ENCODE results near the gene SLC44A2. TPM values are rescaled to one million over a fixed set of nuclear protein-coding genes. Genes with fewer than 3 reads are reported as not detected.

The SLC44A2 gene
- total and polyA plus RNA-seq, 2 experiments from 2014 or later, result 43.2 to 65.0 TPM

DNA sequence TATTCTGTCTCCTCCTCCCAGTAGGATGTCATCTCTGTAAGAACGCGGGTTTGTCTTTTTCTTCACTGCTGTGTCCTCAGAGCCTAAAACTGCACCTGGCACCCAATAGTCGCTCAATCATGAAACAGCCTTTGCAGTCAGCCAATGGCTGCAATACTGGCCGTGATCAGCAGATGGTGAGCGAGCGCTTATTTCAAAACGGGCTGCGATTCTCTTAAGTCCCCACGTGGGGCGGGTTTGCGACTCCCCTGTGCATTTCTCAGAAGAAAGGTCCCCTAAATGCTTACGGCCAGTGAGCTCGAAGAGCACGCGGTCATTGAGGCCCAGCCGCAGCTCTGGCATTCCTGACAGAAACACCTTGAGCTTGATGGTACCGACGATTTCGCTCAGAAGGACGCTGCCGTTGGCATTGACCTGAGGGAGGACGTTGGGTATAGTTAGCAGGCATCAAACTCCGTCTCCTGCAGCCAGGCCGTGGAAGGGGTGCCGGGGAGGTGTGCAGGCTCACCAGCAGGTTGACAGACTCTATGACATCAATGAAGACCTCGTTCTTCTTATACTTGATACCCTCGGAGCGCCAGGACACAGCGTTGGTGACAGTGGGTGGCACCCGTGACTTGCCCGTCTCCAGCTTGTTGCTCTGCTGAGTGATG is 44.2 kb upstream of the SLC44A2 start (continued):
- TF ChIP-seq, protein P1, sequence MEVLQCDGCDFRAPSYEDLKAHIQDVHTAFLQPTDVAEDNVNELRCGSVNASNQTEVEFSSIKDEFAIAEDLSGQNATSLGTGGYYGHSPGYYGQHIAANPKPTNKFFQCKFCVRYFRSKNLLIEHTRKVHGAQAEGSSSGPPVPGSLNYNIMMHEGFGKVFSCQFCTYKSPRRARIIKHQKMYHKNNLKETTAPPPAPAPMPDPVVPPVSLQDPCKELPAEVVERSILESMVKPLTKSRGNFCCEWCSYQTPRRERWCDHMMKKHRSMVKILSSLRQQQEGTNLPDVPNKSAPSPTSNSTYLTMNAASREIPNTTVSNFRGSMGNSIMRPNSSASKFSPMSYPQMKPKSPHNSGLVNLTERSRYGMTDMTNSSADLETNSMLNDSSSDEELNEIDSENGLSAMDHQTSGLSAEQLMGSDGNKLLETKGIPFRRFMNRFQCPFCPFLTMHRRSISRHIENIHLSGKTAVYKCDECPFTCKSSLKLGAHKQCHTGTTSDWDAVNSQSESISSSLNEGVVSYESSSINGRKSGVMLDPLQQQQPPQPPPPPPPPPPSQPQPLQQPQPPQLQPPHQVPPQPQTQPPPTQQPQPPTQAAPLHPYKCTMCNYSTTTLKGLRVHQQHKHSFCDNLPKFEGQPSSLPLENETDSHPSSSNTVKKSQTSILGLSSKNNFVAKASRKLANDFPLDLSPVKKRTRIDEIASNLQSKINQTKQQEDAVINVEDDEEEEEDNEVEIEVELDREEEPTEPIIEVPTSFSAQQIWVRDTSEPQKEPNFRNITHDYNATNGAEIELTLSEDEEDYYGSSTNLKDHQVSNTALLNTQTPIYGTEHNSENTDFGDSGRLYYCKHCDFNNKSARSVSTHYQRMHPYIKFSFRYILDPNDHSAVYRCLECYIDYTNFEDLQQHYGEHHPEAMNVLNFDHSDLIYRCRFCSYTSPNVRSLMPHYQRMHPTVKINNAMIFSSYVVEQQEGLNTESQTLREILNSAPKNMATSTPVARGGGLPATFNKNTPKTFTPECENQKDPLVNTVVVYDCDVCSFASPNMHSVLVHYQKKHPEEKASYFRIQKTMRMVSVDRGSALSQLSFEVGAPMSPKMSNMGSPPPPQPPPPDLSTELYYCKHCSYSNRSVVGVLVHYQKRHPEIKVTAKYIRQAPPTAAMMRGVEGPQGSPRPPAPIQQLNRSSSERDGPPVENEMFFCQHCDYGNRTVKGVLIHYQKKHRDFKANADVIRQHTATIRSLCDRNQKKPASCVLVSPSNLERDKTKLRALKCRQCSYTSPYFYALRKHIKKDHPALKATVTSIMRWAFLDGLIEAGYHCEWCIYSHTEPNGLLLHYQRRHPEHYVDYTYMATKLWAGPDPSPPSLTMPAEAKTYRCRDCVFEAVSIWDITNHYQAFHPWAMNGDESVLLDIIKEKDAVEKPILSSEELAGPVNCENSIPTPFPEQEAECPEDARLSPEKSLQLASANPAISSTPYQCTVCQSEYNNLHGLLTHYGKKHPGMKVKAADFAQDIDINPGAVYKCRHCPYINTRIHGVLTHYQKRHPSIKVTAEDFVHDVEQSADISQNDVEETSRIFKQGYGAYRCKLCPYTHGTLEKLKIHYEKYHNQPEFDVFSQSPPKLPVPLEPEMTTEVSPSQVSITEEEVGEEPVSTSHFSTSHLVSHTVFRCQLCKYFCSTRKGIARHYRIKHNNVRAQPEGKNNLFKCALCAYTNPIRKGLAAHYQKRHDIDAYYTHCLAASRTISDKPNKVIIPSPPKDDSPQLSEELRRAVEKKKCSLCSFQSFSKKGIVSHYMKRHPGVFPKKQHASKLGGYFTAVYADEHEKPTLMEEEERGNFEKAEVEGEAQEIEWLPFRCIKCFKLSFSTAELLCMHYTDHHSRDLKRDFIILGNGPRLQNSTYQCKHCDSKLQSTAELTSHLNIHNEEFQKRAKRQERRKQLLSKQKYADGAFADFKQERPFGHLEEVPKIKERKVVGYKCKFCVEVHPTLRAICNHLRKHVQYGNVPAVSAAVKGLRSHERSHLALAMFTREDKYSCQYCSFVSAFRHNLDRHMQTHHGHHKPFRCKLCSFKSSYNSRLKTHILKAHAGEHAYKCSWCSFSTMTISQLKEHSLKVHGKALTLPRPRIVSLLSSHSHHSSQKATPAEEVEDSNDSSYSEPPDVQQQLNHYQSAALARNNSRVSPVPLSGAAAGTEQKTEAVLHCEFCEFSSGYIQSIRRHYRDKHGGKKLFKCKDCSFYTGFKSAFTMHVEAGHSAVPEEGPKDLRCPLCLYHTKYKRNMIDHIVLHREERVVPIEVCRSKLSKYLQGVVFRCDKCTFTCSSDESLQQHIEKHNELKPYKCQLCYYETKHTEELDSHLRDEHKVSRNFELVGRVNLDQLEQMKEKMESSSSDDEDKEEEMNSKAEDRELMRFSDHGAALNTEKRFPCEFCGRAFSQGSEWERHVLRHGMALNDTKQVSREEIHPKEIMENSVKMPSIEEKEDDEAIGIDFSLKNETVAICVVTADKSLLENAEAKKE (CRISPR knock-in tag; IDR thresholded peaks at IDR 0.05), result no peak

DNA sequence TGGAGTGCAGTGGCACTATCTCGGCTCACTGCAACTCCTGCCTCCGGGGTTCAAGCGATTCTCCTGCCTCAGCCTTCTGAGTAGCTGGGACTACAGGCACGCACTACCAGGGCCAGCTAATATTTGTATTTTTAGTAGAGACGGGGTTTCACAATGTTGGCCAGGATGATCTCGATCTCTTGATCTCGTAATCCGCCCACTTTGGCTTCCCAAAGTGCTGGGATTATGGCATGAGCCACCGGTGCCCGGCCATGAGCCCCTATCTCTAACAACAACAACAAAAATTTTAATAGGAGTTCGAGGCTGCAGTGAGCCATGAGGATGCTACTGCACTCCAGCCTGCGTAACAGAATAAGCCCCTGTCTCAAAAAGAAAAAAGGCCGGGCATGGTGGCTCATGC is 43.3 kb upstream of the SLC44A2 start:
- H3K9me3 Mint-ChIP-seq, result no peaks in the 10 kb centered on the region
- H3K4me2 ChIP-seq, result no peak overlapping the region
- H3K27me3 ChIP-seq (ENCODE audit: insufficient read depth), result no peaks in the 10 kb centered on the region
- H3K36me3 ChIP-seq (ENCODE audit: insufficient read depth), result peaks cover 28% of the 10 kb centered on the region
- H2AFZ ChIP-seq, result no peak overlapping the region
- no peak overlapping the region for H3K27ac ChIP-seq (ENCODE audit: low read depth)
- no peaks in the 10 kb centered on the region for H4K20me1 ChIP-seq (replicated peaks; ENCODE audit: insufficient read depth)
- no peak overlapping the region for H3K27ac Mint-ChIP-seq
- peaks cover 19% of the 10 kb centered on the region; the same call in 1 of the 2 replicates for H3F3A ChIP-seq (replicated peaks; ENCODE audit: low read depth)
- DNase-seq (ENCODE audit: low spot score) (no peak), ATAC-seq (no peak)
- no peak overlapping the region for H3K4me3 Mint-ChIP-seq
- H3K4me1 ChIP-seq (ENCODE audit: insufficient read depth), result peaks cover 9% of the 10 kb centered on the region; the same call in 1 of the 2 replicates
- H3K27me3 Mint-ChIP-seq (ENCODE audit: insufficient read depth, low read depth, poor library complexity), result peaks cover 8% of the 10 kb centered on the region
- TF ChIP-seq, protein P2, sequence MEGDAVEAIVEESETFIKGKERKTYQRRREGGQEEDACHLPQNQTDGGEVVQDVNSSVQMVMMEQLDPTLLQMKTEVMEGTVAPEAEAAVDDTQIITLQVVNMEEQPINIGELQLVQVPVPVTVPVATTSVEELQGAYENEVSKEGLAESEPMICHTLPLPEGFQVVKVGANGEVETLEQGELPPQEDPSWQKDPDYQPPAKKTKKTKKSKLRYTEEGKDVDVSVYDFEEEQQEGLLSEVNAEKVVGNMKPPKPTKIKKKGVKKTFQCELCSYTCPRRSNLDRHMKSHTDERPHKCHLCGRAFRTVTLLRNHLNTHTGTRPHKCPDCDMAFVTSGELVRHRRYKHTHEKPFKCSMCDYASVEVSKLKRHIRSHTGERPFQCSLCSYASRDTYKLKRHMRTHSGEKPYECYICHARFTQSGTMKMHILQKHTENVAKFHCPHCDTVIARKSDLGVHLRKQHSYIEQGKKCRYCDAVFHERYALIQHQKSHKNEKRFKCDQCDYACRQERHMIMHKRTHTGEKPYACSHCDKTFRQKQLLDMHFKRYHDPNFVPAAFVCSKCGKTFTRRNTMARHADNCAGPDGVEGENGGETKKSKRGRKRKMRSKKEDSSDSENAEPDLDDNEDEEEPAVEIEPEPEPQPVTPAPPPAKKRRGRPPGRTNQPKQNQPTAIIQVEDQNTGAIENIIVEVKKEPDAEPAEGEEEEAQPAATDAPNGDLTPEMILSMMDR (conservative IDR thresholded peaks at IDR 0.05; ENCODE audit: low read depth in 2 of 2), result no peak
- TF ChIP-seq, protein P3, sequence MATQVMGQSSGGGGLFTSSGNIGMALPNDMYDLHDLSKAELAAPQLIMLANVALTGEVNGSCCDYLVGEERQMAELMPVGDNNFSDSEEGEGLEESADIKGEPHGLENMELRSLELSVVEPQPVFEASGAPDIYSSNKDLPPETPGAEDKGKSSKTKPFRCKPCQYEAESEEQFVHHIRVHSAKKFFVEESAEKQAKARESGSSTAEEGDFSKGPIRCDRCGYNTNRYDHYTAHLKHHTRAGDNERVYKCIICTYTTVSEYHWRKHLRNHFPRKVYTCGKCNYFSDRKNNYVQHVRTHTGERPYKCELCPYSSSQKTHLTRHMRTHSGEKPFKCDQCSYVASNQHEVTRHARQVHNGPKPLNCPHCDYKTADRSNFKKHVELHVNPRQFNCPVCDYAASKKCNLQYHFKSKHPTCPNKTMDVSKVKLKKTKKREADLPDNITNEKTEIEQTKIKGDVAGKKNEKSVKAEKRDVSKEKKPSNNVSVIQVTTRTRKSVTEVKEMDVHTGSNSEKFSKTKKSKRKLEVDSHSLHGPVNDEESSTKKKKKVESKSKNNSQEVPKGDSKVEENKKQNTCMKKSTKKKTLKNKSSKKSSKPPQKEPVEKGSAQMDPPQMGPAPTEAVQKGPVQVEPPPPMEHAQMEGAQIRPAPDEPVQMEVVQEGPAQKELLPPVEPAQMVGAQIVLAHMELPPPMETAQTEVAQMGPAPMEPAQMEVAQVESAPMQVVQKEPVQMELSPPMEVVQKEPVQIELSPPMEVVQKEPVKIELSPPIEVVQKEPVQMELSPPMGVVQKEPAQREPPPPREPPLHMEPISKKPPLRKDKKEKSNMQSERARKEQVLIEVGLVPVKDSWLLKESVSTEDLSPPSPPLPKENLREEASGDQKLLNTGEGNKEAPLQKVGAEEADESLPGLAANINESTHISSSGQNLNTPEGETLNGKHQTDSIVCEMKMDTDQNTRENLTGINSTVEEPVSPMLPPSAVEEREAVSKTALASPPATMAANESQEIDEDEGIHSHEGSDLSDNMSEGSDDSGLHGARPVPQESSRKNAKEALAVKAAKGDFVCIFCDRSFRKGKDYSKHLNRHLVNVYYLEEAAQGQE (IDR thresholded peaks at IDR 0.05; ENCODE audit: unreplicated experiment), result no peak
- TF ChIP-seq STAT1 (IDR thresholded peaks at IDR 0.05; ENCODE audit: unreplicated experiment) (no peak), NANOG (IDR thresholded peaks at IDR 0.05; ENCODE audit: borderline replicate concordance) (no peak), EZH2 (IDR thresholded peaks at IDR 0.05; ENCODE audit: low read depth, unreplicated experiment) (no peak), POLR2AphosphoS5 (IDR thresholded peaks at IDR 0.05; ENCODE audit: low read depth) (no peak), EZH2phosphoT487 (IDR thresholded peaks at IDR 0.05; ENCODE audit: unreplicated experiment) (no peak), CREB1 (CRISPR knock-in tag; IDR thresholded peaks at IDR 0.05; ENCODE audit: low read depth) (no peak)
- TF ChIP-seq, protein P4, sequence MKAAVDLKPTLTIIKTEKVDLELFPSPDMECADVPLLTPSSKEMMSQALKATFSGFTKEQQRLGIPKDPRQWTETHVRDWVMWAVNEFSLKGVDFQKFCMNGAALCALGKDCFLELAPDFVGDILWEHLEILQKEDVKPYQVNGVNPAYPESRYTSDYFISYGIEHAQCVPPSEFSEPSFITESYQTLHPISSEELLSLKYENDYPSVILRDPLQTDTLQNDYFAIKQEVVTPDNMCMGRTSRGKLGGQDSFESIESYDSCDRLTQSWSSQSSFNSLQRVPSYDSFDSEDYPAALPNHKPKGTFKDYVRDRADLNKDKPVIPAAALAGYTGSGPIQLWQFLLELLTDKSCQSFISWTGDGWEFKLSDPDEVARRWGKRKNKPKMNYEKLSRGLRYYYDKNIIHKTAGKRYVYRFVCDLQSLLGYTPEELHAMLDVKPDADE (IDR thresholded peaks at IDR 0.05), result no peak
- H3K4me3 ChIP-seq, result no peak overlapping the region
- H3K36me3 Mint-ChIP-seq (ENCODE audit: low read depth), result peaks cover 64% of the 10 kb centered on the region
- H3K4me1 Mint-ChIP-seq, result peaks cover 5% of the 10 kb centered on the region; the same call in 1 of the 3 replicates
- H3K79me2 ChIP-seq (replicated peaks; ENCODE audit: insufficient read depth), result peaks cover 17% of the 10 kb centered on the region
- H3K9me2 ChIP-seq (ENCODE audit: insufficient read depth), result no peaks in the 10 kb centered on the region
